H9 (cell line): Measurements from ENCODE around the gene MED10. TPM values are rescaled to one million over a fixed set of nuclear protein-coding genes. Genes with fewer than 3 reads are reported as not detected.

Source experiments
- DNase-seq: peaks from one replicate; pipeline ENCODE4 v3.0.0-alpha.2; 2017
- H2AFZ ChIP-seq: one replicate; pipeline ENCODE4 v1.6.1; 2013; ENCODE audit warnings: mild to moderate bottlenecking, low read length, control low read depth, moderate library complexity
- H2AK5ac ChIP-seq: 2 replicates; pipeline ENCODE4 v1.6.1; 2013; ENCODE audit warnings: low read length, control low read depth, mixed read lengths; ENCODE audit not compliant: insufficient read length
- H2BK120ac ChIP-seq: one replicate; pipeline ENCODE4 v1.6.1; 2013; ENCODE audit warnings: low read depth, mild to moderate bottlenecking, low read length, control low read depth, inconsistent platforms; ENCODE audit not compliant: poor library complexity, severe bottlenecking
- H2BK12ac ChIP-seq: 2 replicates; pipeline ENCODE4 v1.6.1; 2013; ENCODE audit warnings: low read length, control low read depth, mixed read lengths, low read depth; ENCODE audit not compliant: insufficient read length
- H2BK15ac ChIP-seq: 2 replicates; pipeline ENCODE4 v1.6.1; 2013; ENCODE audit warnings: low read depth, low read length, control low read depth
- H2BK20ac ChIP-seq: one replicate; pipeline ENCODE4 v1.6.1; 2013; ENCODE audit warnings: low read depth, mild to moderate bottlenecking, low read length, control low read depth, inconsistent platforms; ENCODE audit not compliant: poor library complexity, severe bottlenecking
- H2BK5ac ChIP-seq: 2 replicates; pipeline ENCODE4 v1.6.1; 2013; ENCODE audit warnings: low read length, control low read depth, mixed read lengths; ENCODE audit not compliant: insufficient read length
- H3K14ac ChIP-seq: 2 replicates; pipeline ENCODE4 v1.6.1; 2013; ENCODE audit warnings: low read length, control low read depth; ENCODE audit not compliant: insufficient read depth
- H3K18ac ChIP-seq: 2 replicates; pipeline ENCODE4 v1.6.1; 2013; ENCODE audit warnings: low read depth, mild to moderate bottlenecking, mixed read lengths, low read length, control low read depth; ENCODE audit not compliant: insufficient read length
- H3K23ac ChIP-seq: 2 replicates; pipeline ENCODE4 v1.6.1; 2013; ENCODE audit warnings: low read length, control low read depth, mixed read lengths, low read depth; ENCODE audit not compliant: insufficient read length
- H3K23me2 ChIP-seq: 2 replicates; pipeline ENCODE4 v1.6.1; 2013; ENCODE audit warnings: low read depth, mild to moderate bottlenecking, mixed read lengths, low read length, control low read depth; ENCODE audit not compliant: insufficient read length, poor library complexity, severe bottlenecking
- H3K27ac ChIP-seq: 2 replicates; pipeline ENCODE4 v1.5.1; 2013; ENCODE audit warnings: low read length, control low read depth, mixed read lengths, low read depth; ENCODE audit not compliant: insufficient read length
- H3K27me3 ChIP-seq: 2 replicates; pipeline ENCODE4 v1.6.1; 2013; ENCODE audit warnings: low read length, control low read depth, inconsistent platforms; ENCODE audit not compliant: insufficient read depth
- H3K4ac ChIP-seq: 2 replicates; pipeline ENCODE4 v1.6.1; 2013; ENCODE audit warnings: low read depth, mild to moderate bottlenecking, control low read depth, inconsistent platforms, low read length, moderate library complexity
- H3K4me1 ChIP-seq: 2 replicates; pipeline ENCODE4 v1.6.1; 2013; ENCODE audit warnings: low read length, control low read depth, inconsistent platforms; ENCODE audit not compliant: insufficient read depth
- H3K4me2 ChIP-seq: 2 replicates; pipeline ENCODE4 v1.6.1; 2013; ENCODE audit warnings: low read length, control low read depth, mixed read lengths; ENCODE audit not compliant: insufficient read length, insufficient read depth
- H3K56ac ChIP-seq: 2 replicates; pipeline ENCODE4 v1.6.1; 2013; ENCODE audit warnings: low read depth, mild to moderate bottlenecking, mixed read lengths, low read length, control low read depth; ENCODE audit not compliant: insufficient read length
- H3K79me1 ChIP-seq: 2 replicates; pipeline ENCODE4 v1.6.1; 2013; ENCODE audit warnings: low read depth, mild to moderate bottlenecking, moderate library complexity, low read length, control low read depth, inconsistent platforms; ENCODE audit not compliant: insufficient read depth, poor library complexity, severe bottlenecking
- H3K79me2 ChIP-seq: 2 replicates; pipeline ENCODE4 v1.6.1; 2013; ENCODE audit warnings: low read length, control low read depth, inconsistent platforms; ENCODE audit not compliant: insufficient read depth
- H3K9ac ChIP-seq: 2 replicates; pipeline ENCODE4 v1.6.1; 2013; ENCODE audit warnings: low read length, control low read depth, mixed read lengths; ENCODE audit not compliant: insufficient read length; ENCODE audit errors: extremely low read depth
- H3K9me3 ChIP-seq: one replicate; pipeline ENCODE4 v1.6.1; 2013; ENCODE audit warnings: low read depth, low read length, inconsistent platforms; ENCODE audit not compliant: control insufficient read depth
- H3T11ph ChIP-seq: one replicate; pipeline ENCODE4 v1.6.1; 2013; ENCODE audit warnings: mild to moderate bottlenecking, low read length, control low read depth, inconsistent platforms
- H4K20me1 ChIP-seq: one replicate; pipeline ENCODE4 v1.6.1; 2013; ENCODE audit not compliant: control insufficient read depth, insufficient read length, insufficient read depth
- H4K5ac ChIP-seq: 2 replicates; pipeline ENCODE4 v1.6.1; 2013; ENCODE audit warnings: low read depth, mild to moderate bottlenecking, mixed read lengths, low read length, control low read depth; ENCODE audit not compliant: insufficient read length
- H4K8ac ChIP-seq: replicated peaks from 2 replicates; pipeline ENCODE4 v1.6.1; 2013; ENCODE audit warnings: low read length, control low read depth, mixed read lengths, low read depth; ENCODE audit not compliant: insufficient read length
- H4K91ac ChIP-seq: 2 replicates; pipeline ENCODE4 v1.6.1; 2013; ENCODE audit warnings: low read depth, mild to moderate bottlenecking, moderate library complexity, mixed read lengths, low read length, control low read depth; ENCODE audit not compliant: insufficient read length
- H3K27ac Mint-ChIP-seq, 3 experiments: 2 replicates in 2 of 3; 3 replicates in 1 of 3; pipeline ENCODE4 v1.8.0; 2020 to 2021; ENCODE audit warnings: mixed read lengths in 3 of 3, mild to moderate bottlenecking in 1 of 3, moderate library complexity in 1 of 3
- H3K27me3 Mint-ChIP-seq: 2 replicates; pipeline ENCODE4 v1.8.0; 2021; ENCODE audit warnings: low read depth, mild to moderate bottlenecking, moderate library complexity, mixed read lengths
- H3K36me3 Mint-ChIP-seq, 3 experiments: 2 replicates in 2 of 3; 3 replicates in 1 of 3; pipeline ENCODE4 v1.8.0; 2020 to 2021; ENCODE audit warnings: low read depth in 3 of 3, mixed read lengths in 3 of 3; ENCODE audit not compliant: insufficient read depth in 1 of 3
- H3K4me1 Mint-ChIP-seq, 2 experiments: 2 replicates each; pipeline ENCODE4 v1.8.0; 2020; ENCODE audit warnings: mixed read lengths in 2 of 2
- H3K4me3 Mint-ChIP-seq, 2 experiments: 2 replicates in 1 of 2; 3 replicates in 1 of 2; pipeline ENCODE4 v1.8.0; 2020 to 2021; ENCODE audit warnings: mild to moderate bottlenecking in 2 of 2, mixed read lengths in 2 of 2, moderate library complexity in 1 of 2
- H3K9me3 Mint-ChIP-seq, 2 experiments: 2 replicates in 1 of 2; 3 replicates in 1 of 2; pipeline ENCODE4 v1.8.0; 2020; ENCODE audit warnings: mild to moderate bottlenecking in 2 of 2, mixed read lengths in 2 of 2, moderate library complexity in 1 of 2
- WGBS: extraction: QIAGEN DNeasy Blood & Tissue Kit; methylation state at CpG from one replicate; pipeline ENCODE4 v1.1.7; 2013; ENCODE audit warnings: missing lambda C conversion rate, low lambda C conversion rate, mixed read lengths; ENCODE audit not compliant: insufficient read length; ENCODE audit errors: extremely low coverage; 5-methylcytosine and 5-hydroxymethylcytosine counted together
- total RNA-seq: library from RNA; stranded (reverse); gene quantifications from 2 replicates; pipeline ENCODE4 v1.2.1, GENCODE V29; 2021
- TF ChIP-seq, protein P1 (sequence below): fragments of 200-600 bp; sonication (generic); conservative IDR thresholded peaks from 3 replicates; pipeline ENCODE4 v1.8.0; 2021; ENCODE audit warnings: antibody characterized with exemption, mild to moderate bottlenecking

MED10 gene
- total RNA-seq, 1 experiment from 2014 or later, result 35.3 TPM

DNA sequence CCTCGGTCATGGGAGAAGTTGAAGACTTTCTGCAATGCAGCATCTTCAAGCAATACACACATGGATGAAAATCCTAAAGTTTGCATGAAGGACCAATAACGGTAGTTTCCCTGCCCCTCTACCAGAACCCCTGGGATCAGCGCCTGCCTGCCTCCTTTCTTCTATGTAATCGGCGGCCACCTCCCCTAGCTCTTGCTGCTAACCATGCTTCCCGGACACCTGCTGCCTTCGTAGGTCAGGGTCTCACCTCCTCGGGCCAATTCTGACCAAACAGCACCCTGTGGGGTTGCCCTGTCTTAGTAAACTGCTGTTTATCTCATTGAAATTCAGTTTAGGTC, 388 bp upstream of the MED10 start:
- H3K79me2 ChIP-seq, result peaks cover 11% of the 10 kb centered on the region; the same call in 1 of the 2 replicates
- H3K9me3 Mint-ChIP-seq, result no peaks in the 10 kb centered on the region
- H3K4me2 ChIP-seq, result peak overlapping the region; percentile 94
- no peaks in the 10 kb centered on the region for H3K9me3 ChIP-seq
- no peak overlapping the region for H4K8ac ChIP-seq
- H3K14ac ChIP-seq, result no peak overlapping the region
- H3K4ac ChIP-seq, result no peak overlapping the region
- H2AFZ ChIP-seq, result no peak overlapping the region
- no peaks in the 10 kb centered on the region for H4K20me1 ChIP-seq
- no peak for DNase-seq
- H4K5ac ChIP-seq, result no peak overlapping the region
- peaks cover 13% of the 10 kb centered on the region for H3K23me2 ChIP-seq
- no peak overlapping the region for H3K18ac ChIP-seq
- no peak overlapping the region for H2BK15ac ChIP-seq
- no peak overlapping the region for H2BK120ac ChIP-seq
- H3K23ac ChIP-seq, result no peak overlapping the region
- H3K4me1 Mint-ChIP-seq, result peaks cover 17 to 21% of the 10 kb centered on the region in 2 experiments
- no peak overlapping the region for H3K27ac ChIP-seq
- no peak overlapping the region for H4K91ac ChIP-seq
- H2BK12ac ChIP-seq, result no peak overlapping the region
- peaks cover 17 to 32% (median 28%) of the 10 kb centered on the region in 3 experiments; a peak in 6 of 7 replicates for H3K36me3 Mint-ChIP-seq
- no peak overlapping the region for H2BK20ac ChIP-seq
- peak overlapping the region; percentile 94 to 98 for H3K4me3 Mint-ChIP-seq
- no peak overlapping the region for H2AK5ac ChIP-seq
- peak overlapping the region; percentile 81 to 89 (median 84); a peak in 5 of 7 replicates for H3K27ac Mint-ChIP-seq
- no CpG with 5 or more reads among the region's 8 CpGs for WGBS
- H3T11ph ChIP-seq, result no peak overlapping the region
- peak overlapping the region; percentile 20 for H3K9ac ChIP-seq
- H2BK5ac ChIP-seq, result no peak overlapping the region
- TF ChIP-seq, protein P1, sequence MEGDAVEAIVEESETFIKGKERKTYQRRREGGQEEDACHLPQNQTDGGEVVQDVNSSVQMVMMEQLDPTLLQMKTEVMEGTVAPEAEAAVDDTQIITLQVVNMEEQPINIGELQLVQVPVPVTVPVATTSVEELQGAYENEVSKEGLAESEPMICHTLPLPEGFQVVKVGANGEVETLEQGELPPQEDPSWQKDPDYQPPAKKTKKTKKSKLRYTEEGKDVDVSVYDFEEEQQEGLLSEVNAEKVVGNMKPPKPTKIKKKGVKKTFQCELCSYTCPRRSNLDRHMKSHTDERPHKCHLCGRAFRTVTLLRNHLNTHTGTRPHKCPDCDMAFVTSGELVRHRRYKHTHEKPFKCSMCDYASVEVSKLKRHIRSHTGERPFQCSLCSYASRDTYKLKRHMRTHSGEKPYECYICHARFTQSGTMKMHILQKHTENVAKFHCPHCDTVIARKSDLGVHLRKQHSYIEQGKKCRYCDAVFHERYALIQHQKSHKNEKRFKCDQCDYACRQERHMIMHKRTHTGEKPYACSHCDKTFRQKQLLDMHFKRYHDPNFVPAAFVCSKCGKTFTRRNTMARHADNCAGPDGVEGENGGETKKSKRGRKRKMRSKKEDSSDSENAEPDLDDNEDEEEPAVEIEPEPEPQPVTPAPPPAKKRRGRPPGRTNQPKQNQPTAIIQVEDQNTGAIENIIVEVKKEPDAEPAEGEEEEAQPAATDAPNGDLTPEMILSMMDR, result no peak
- H3K27me3 ChIP-seq, result no peaks in the 10 kb centered on the region
- no peaks in the 10 kb centered on the region for H3K27me3 Mint-ChIP-seq
- no peak overlapping the region for H3K56ac ChIP-seq
- peaks cover 11% of the 10 kb centered on the region for H3K79me1 ChIP-seq
- no peaks in the 10 kb centered on the region; the same call in 1 of the 2 replicates for H3K4me1 ChIP-seq
